Thyroid gland (tissue), 4 donors: ENCODE data around the gene DNMT1. TPM values are rescaled to one million over a fixed set of nuclear protein-coding genes. Genes with fewer than 3 reads are reported as not detected.

Experiments used
- DNase-seq, 2 donors: peaks; one replicate each; pipeline ENCODE4 v3.0.0-alpha.2; 2019
- H3K27ac ChIP-seq, 3 donors: fragments of 200-600 bp; sonication (generic); 1 replicate in 2 of 3; 2 replicates in 1 of 3; pipeline ENCODE4 v1.5.1; 2016 to 2019; ENCODE audit warnings: mild to moderate bottlenecking in 1 of 3, moderate library complexity in 1 of 3
- H3K27me3 ChIP-seq: fragments of 200-600 bp; sonication (generic); one replicate; pipeline ENCODE4 v1.5.1; 2019
- H3K36me3 ChIP-seq, 2 donors: fragments of 200-600 bp; sonication (generic); one replicate each; pipeline ENCODE4 v1.5.1; 2016 to 2019
- H3K4me1 ChIP-seq, 2 donors: fragments of 200-600 bp; sonication (generic); one replicate each; pipeline ENCODE4 v1.5.1; 2017 to 2019
- H3K4me3 ChIP-seq, 3 donors: fragments of 200-600 bp; sonication (generic); replicated peaks in 1 of 3; 1 replicate in 2 of 3; 2 replicates in 1 of 3; pipeline ENCODE4 v1.5.1; 2016; ENCODE audit warnings: mild to moderate bottlenecking in 1 of 3
- H3K9me3 ChIP-seq: fragments of 200-600 bp; sonication (generic); one replicate; pipeline ENCODE4 v1.5.1; 2017
- POLR2A ChIP-seq, 2 donors: fragments of 450-650 bp; IDR thresholded peaks; one replicate each; pipeline ENCODE4 v1.6.1; 2017; ENCODE audit warnings: antibody characterized with exemption in 2 of 2, mild to moderate bottlenecking in 2 of 2, moderate library complexity in 1 of 2
- WGBS, 2 donors: methylation state at CpG; one replicate each; pipeline ENCODE4 v1.1.5; 2017; 5-methylcytosine and 5-hydroxymethylcytosine counted together
- intact Hi-C: fragments of 100-400 bp; cut with DNase I; formaldehyde crosslinking; loops from one replicate; pipeline ENCODE4 v1.15.1; 2023
- total RNA-seq, 4 donors: library from RNA; depleted of rRNA; stranded (reverse); fragments of >200 nt; gene quantifications; one replicate each; pipeline ENCODE4 v1.2.3, GENCODE V29; 2016
- TF ChIP-seq, protein P1 (sequence below), 6 experiments: fragments of 200-600 bp in 3 of 6; fragments of 450-650 bp in 3 of 6; sonication (generic) in 3 of 6; IDR thresholded peaks; one replicate each; pipeline ENCODE4 v1.5.1; 2016 to 2019; ENCODE audit warnings: antibody characterized with exemption in 6 of 6, mild to moderate bottlenecking in 2 of 6, inconsistent platforms in 1 of 6, moderate library complexity in 1 of 6

DNMT1 gene
- total RNA-seq, 4 donors from 2014 or later, result 31.2 to 49.5 (median 36.0) TPM

DNA sequence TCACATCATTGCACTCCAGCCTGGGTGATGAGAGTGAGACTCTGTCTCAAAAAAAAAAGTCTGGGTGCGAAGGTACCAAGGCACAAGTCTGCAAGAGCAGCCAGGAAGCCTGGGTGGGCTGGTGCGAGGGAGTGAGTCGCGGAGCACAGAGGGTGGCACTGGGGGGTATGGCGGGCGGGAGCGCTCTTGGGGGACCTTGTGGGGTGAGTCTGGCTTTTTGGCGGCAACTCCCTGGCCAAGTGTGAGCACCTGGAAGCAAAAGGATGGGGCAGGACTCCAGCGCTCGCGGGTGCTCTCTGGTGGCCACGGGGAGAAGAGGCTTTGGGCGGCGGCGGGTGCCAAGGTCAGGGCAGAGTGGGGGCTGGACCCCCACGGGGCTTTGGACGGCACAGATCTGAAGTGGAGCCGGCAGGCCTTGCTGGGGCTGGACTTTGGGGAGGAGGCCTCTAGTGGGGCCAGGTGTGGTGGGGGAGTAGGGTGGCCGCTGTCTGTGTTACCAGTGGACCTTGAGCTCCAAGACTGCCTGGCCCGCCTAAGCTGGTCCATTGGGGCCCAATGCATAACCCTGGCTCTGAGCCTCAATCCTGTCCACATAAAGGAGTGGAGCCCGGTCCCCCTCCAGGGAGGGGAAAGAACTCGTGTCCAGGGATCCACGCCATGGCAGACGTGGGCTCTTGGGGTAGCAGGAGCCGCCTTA, 81.7 kb downstream of the DNMT1 start:
- 15 to 39% methylated on average over 18 to 22 of the region's 25 CpGs for WGBS, 2 donors
- H3K27me3 ChIP-seq, result no peaks in the 10 kb centered on the region
- H3K4me1 ChIP-seq, result no peaks in the 10 kb centered on the region
- peaks cover 63 to 67% of the 10 kb centered on the region in 2 donors for H3K36me3 ChIP-seq
- TF ChIP-seq POLR2A (IDR thresholded peaks at IDR 0.05), result no peak
- TF ChIP-seq, protein P1, sequence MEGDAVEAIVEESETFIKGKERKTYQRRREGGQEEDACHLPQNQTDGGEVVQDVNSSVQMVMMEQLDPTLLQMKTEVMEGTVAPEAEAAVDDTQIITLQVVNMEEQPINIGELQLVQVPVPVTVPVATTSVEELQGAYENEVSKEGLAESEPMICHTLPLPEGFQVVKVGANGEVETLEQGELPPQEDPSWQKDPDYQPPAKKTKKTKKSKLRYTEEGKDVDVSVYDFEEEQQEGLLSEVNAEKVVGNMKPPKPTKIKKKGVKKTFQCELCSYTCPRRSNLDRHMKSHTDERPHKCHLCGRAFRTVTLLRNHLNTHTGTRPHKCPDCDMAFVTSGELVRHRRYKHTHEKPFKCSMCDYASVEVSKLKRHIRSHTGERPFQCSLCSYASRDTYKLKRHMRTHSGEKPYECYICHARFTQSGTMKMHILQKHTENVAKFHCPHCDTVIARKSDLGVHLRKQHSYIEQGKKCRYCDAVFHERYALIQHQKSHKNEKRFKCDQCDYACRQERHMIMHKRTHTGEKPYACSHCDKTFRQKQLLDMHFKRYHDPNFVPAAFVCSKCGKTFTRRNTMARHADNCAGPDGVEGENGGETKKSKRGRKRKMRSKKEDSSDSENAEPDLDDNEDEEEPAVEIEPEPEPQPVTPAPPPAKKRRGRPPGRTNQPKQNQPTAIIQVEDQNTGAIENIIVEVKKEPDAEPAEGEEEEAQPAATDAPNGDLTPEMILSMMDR (IDR thresholded peaks at IDR 0.05), result peak in 4 of 6 experiments; percentile 18 to 59 (median 38)
- intact Hi-C loops, result loop anchor here (10.0 kb wide), 1 partner anchor 142 kb away; the partner anchor contains the start of gene MRPL4
- H3K9me3 ChIP-seq, result no peaks in the 10 kb centered on the region
- peak in 1 of 2 donors; percentile 37 for DNase-seq
- no peak overlapping the region for H3K4me3 ChIP-seq
- no peak overlapping the region for H3K27ac ChIP-seq

DNA sequence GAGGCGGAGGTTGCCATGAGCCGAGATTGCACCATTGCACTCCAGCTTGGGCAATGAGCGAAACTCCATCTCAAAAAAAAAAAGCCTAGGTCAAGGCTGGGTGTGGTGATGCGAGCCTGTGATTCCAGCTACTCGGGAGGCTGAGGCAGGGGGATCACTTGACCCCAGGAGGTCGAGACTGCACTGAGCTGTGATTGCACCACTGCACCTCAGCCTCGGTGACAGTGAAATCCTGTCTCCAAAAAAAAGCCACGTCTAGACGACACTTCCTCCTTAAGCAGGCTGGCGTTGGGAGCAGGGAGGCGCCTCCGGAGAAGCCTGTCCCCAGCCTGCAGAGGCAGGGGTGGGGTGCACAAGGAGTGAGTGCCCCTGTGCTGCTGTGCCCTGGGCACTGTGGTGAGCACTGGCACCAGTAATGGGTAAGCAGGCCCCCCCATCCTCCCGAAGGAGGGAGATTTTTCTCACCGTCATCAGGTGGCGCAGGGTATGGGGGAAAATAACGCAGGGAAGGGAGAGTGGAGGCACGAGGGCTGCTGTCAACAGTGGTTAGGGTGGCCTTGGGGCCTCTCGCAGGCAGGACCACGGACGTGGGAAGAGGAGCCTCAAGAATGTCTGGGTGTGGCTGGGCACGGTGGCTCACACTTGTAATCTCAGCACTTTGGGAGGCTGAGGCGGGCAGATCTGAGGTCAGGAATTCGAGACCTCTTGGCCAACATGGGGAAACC, 82.6 kb downstream of the DNMT1 start:
- H3K27ac ChIP-seq, result no peak overlapping the region
- H3K9me3 ChIP-seq, result no peaks in the 10 kb centered on the region
- peaks cover 0 to 1% of the 10 kb centered on the region in 2 donors for H3K4me1 ChIP-seq
- no peak overlapping the region for H3K4me3 ChIP-seq
- WGBS, 2 donors, result 74 to 77% methylated on average over 18 to 20 of the region's 23 CpGs
- no peak for DNase-seq
- intact Hi-C loops, result loop anchor here (10.0 kb wide), 1 partner anchor 143 kb away; the partner anchor contains the start of gene MRPL4
- H3K27me3 ChIP-seq, result no peaks in the 10 kb centered on the region
- peaks cover 65 to 66% of the 10 kb centered on the region in 2 donors for H3K36me3 ChIP-seq
- TF ChIP-seq, protein P1 (IDR thresholded peaks at IDR 0.05), result no peak
- no peak for TF ChIP-seq POLR2A (IDR thresholded peaks at IDR 0.05)

DNA sequence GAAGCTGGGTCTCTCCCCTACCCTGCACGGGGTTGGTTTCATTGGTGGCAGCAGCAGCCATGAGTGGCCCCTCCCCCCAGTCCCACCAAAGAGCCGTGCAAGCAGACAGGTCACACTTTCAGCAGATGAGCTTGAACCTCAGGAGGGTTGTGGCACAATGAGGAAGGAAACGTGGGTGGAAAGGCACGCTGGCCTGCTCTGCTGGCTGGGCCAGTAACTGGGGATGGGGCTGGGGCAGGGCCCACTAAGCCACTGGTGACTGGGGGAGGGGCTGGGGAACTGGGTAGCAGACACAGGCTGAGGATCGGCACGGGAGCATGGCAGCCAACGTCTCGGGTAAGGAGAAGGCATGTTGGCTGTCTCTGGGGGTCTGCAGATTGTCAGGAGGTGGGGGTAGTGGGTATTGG, 83.3 kb downstream of the DNMT1 start, which contains the start of gene P2RY11:
Gene P2RY11 (plus strand): TSS at position 289 of the 407 bp plus-strand sequence. CDS start 29 bp downstream, at position 318.
- DNase-seq, result no peak
- peaks cover 57 to 58% of the 10 kb centered on the region in 2 donors for H3K36me3 ChIP-seq
- H3K27ac ChIP-seq, result no peak within 1 kb of the TSS
- 71 to 83% methylated on average over 7 to 8 of the region's 8 CpGs for WGBS, 2 donors
- intact Hi-C loops, result loop anchor here (10.0 kb wide), 1 partner anchor 143 kb away; the partner anchor contains the start of gene MRPL4
- peaks cover 7 to 9% of the 10 kb centered on the region in 2 donors for H3K4me1 ChIP-seq
- H3K27me3 ChIP-seq, result no peaks in the 10 kb centered on the region
- no peak within 1 kb of the TSS for H3K4me3 ChIP-seq
- TF ChIP-seq POLR2A (IDR thresholded peaks at IDR 0.05), result no peak
- TF ChIP-seq, protein P1 (IDR thresholded peaks at IDR 0.05), result no peak
- H3K9me3 ChIP-seq, result no peaks in the 10 kb centered on the region

DNA sequence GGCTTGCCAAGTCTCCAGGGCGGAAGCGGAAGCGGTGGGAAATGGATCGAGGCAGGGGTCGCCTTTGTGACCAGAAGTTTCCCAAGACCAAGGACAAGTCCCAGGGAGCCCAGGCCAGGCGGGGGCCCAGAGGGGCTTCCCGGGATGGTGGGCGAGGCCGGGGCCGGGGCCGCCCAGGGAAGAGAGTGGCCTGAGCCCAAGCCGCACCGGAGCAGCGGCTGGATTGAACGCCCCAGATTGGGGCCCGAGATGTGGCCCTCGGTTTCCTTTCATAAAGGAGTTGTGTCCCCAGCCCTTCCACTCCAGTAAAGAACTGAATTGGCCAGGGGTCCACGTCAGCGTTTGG, 83.8 kb downstream of the DNMT1 start:
- Histone ChIP-seq H3K4me1 (peaks cover 7 to 10% of the 10 kb centered on the region in 2 donors), H3K9me3 (no peaks in the 10 kb centered on the region), H3K27me3 (no peaks in the 10 kb centered on the region), H3K27ac (no peak overlapping the region), H3K36me3 (peaks cover 53 to 54% of the 10 kb centered on the region in 2 donors), H3K4me3 (no peak overlapping the region)
- WGBS, 2 donors, result 90 to 98% methylated on average over 19 of the region's 19 CpGs
- TF ChIP-seq, protein P1 (IDR thresholded peaks at IDR 0.05), result no peak
- no peak for TF ChIP-seq POLR2A (IDR thresholded peaks at IDR 0.05)
- intact Hi-C loops, result loop anchor here (10.0 kb wide), 1 partner anchor 144 kb away; the partner anchor contains the start of gene MRPL4
- DNase-seq, result no peak
